Measurements from ENCODE around the gene NISCH.

The NISCH gene

DNA sequence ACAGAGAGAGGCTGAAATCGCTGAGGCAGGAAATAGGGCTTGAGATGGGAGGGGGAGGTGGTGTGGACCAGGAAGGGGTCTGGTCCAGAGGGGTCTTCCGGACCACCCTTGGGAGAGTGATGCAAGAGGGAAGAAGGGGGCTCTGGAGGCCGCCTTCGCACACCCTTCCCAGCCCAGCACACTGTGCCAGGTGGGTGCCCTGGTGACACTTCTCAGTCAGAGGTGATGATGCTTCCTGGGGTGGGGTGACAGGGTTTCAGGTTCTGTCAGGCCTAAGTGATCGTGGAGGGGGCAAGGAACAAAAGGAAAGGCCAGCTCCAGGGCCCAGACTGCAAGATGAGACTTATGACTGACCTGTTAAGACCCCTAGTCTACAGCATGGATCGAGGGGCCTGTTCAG lies 23.2 kb upstream of the NISCH start:
- H4K20me1 ChIP-seq (ENCODE audit: insufficient read depth, low read length) = no peaks in the 10 kb centered on the region
- DNase-seq = no peak
- no peaks in the 10 kb centered on the region for H3K27me3 ChIP-seq (replicated peaks; ENCODE audit: insufficient read depth, low read length)
- no peaks in the 10 kb centered on the region for H3K4me1 ChIP-seq (ENCODE audit: low read length)
- no peaks in the 10 kb centered on the region for H3K36me3 ChIP-seq (replicated peaks; ENCODE audit: insufficient read depth, low read length)
- H3F3A ChIP-seq (ENCODE audit: insufficient read depth, low read length) = no peaks in the 10 kb centered on the region
- H3K9ac ChIP-seq (ENCODE audit: low read length) = no peak overlapping the region
- H3K4me2 ChIP-seq (ENCODE audit: low read depth, low read length) = no peak overlapping the region
- TF ChIP-seq EZH2 (optimal IDR thresholded peaks at IDR 0.05; ENCODE audit: low read depth, low read length) (no peak), CTCF (IDR thresholded peaks at IDR 0.05; ENCODE audit: low read length) (no peak), EZH2phosphoT487 (IDR thresholded peaks at IDR 0.05; ENCODE audit: low read length) (no peak)
- H3K79me2 ChIP-seq (ENCODE audit: low read length) = no peaks in the 10 kb centered on the region
- H3K9me2 ChIP-seq (replicated peaks; ENCODE audit: insufficient read depth, low read length) = no peaks in the 10 kb centered on the region
- no peaks in the 10 kb centered on the region for H3K9me3 ChIP-seq (replicated peaks; ENCODE audit: insufficient read depth, low read length)
- H3K4me3 ChIP-seq (ENCODE audit: low read length) = no peak overlapping the region
- H3K27ac ChIP-seq (ENCODE audit: low read length) = no peak overlapping the region
- no peak overlapping the region for H2AFZ ChIP-seq (ENCODE audit: low read length)

DNA sequence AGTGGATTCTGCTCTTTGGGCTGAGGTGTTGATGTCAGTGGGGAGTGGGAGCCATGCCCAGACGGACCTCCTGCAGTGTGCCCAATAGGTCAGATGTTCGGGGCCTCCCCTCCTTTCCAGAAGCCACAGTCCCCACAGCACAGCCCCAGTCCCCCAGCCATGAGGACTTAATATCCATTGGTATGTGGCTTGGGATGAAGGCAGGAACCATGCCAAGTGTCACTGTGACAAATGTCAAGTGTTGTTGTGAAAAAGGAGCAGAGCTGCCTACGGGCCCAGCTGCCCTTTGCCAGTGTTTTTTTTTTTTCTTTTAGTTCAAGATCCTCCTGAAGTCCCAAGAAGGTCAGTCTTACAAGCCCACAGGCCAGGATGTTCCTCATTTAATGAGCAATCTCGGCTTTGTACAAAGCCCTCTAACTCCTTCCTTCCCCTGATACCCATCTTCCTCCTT lies 22.7 kb upstream of the NISCH start:
- DNase-seq = no peak
- H4K20me1 ChIP-seq (ENCODE audit: insufficient read depth, low read length) = no peaks in the 10 kb centered on the region
- no peaks in the 10 kb centered on the region for H3K9me2 ChIP-seq (replicated peaks; ENCODE audit: insufficient read depth, low read length)
- H3K27me3 ChIP-seq (replicated peaks; ENCODE audit: insufficient read depth, low read length) = no peaks in the 10 kb centered on the region
- no peak overlapping the region for H2AFZ ChIP-seq (ENCODE audit: low read length)
- H3K79me2 ChIP-seq (ENCODE audit: low read length) = no peaks in the 10 kb centered on the region
- H3K36me3 ChIP-seq (replicated peaks; ENCODE audit: insufficient read depth, low read length) = no peaks in the 10 kb centered on the region
- no peaks in the 10 kb centered on the region for H3F3A ChIP-seq (ENCODE audit: insufficient read depth, low read length)
- no peak overlapping the region for H3K4me3 ChIP-seq (ENCODE audit: low read length)
- no peak for TF ChIP-seq CTCF (IDR thresholded peaks at IDR 0.05; ENCODE audit: low read length)
- TF ChIP-seq EZH2 (optimal IDR thresholded peaks at IDR 0.05; ENCODE audit: low read depth, low read length) = no peak
- TF ChIP-seq EZH2phosphoT487 (IDR thresholded peaks at IDR 0.05; ENCODE audit: low read length) = no peak
- no peak overlapping the region for H3K27ac ChIP-seq (ENCODE audit: low read length)
- no peak overlapping the region for H3K4me2 ChIP-seq (ENCODE audit: low read depth, low read length)
- no peak overlapping the region for H3K9ac ChIP-seq (ENCODE audit: low read length)
- H3K4me1 ChIP-seq (ENCODE audit: low read length) = no peaks in the 10 kb centered on the region
- no peaks in the 10 kb centered on the region for H3K9me3 ChIP-seq (replicated peaks; ENCODE audit: insufficient read depth, low read length)

- TF ChIP-seq EZH2 (optimal IDR thresholded peaks at IDR 0.05; ENCODE audit: low read depth, low read length) (no peak), CTCF (IDR thresholded peaks at IDR 0.05; ENCODE audit: low read length) (no peak), EZH2phosphoT487 (IDR thresholded peaks at IDR 0.05; ENCODE audit: low read length) (no peak)
- Histone ChIP-seq H3K36me3 (replicated peaks; ENCODE audit: insufficient read depth, low read length) (no peaks in the 10 kb centered on the region), H3K9me2 (replicated peaks; ENCODE audit: insufficient read depth, low read length) (no peaks in the 10 kb centered on the region), H3F3A (ENCODE audit: insufficient read depth, low read length) (no peaks in the 10 kb centered on the region), H3K27ac (ENCODE audit: low read length) (no peak overlapping the region), H3K4me3 (ENCODE audit: low read length) (no peak overlapping the region), H3K79me2 (ENCODE audit: low read length) (no peaks in the 10 kb centered on the region), H4K20me1 (ENCODE audit: insufficient read depth, low read length) (no peaks in the 10 kb centered on the region), H3K9ac (ENCODE audit: low read length) (no peak overlapping the region), H3K4me1 (ENCODE audit: low read length) (no peaks in the 10 kb centered on the region), H3K4me2 (ENCODE audit: low read depth, low read length) (no peak overlapping the region), H2AFZ (ENCODE audit: low read length) (no peak overlapping the region), H3K9me3 (replicated peaks; ENCODE audit: insufficient read depth, low read length) (no peaks in the 10 kb centered on the region), H3K27me3 (replicated peaks; ENCODE audit: insufficient read depth, low read length) (no peaks in the 10 kb centered on the region)
- DNase-seq = no peak
Observed at GRCh38 chr3:52433328-52433995, 21.9 kb upstream of the NISCH start.

All from MM.1S (cell line).